GM19035 (cell line): ENCODE measurements around the gene RGS6.

Experiments
- ATAC-seq: cut with Tn5 transposase; IDR thresholded peaks from one replicate; pipeline ENCODE4 v1.9.1; 2021; ENCODE audit not compliant: unreplicated experiment

The RGS6 gene

GRCh38 chr14:72563676-72564075, 631.4 kb downstream of the RGS6 start:
- no peak for ATAC-seq

GRCh38 chr14:72565149-72565559, 632.9 kb downstream of the RGS6 start:
- no peak for ATAC-seq

GRCh38 chr14:72565917-72566316, 633.7 kb downstream of the RGS6 start:
- ATAC-seq = no peak

- ATAC-seq = no peak
Measured at GRCh38 chr14:72567226-72567625, 635.0 kb downstream of the RGS6 start.

- no peak for ATAC-seq
Measured at GRCh38 chr14:72568296-72568992, 636.2 kb downstream of the RGS6 start.

DNA sequence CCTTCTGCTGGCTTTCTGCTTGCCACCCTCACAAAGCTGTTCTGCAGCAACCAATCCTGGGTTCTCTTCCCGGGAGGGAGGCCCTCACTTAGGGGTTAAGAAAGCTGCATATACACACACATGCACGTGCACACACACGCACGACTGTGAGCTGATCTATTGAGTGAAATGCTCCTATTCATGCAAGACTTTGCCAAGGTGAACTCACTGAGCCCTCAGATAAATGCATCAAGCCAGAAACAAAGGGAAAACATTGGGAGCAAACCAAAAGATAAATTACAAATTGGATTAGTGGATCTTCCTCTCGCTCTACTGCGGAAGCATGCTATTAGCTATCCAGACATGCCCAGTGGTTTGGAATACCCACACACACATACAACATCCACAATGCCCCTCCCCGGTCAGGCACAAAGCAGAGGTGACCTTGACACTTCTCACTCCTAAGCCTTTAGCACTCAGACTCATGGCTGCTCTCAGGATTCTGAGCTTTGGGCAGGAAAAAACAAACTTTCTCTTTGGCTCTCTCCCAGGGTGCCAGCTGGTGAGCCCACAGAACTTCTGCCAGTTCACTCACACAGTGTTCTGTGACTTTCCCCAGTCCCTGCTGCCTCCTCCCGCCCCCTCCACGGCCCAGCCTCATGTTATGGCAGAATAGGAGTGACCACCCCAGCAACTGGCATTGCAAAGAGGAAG, 641.6 kb downstream of the RGS6 start:
- no peak for ATAC-seq

DNA sequence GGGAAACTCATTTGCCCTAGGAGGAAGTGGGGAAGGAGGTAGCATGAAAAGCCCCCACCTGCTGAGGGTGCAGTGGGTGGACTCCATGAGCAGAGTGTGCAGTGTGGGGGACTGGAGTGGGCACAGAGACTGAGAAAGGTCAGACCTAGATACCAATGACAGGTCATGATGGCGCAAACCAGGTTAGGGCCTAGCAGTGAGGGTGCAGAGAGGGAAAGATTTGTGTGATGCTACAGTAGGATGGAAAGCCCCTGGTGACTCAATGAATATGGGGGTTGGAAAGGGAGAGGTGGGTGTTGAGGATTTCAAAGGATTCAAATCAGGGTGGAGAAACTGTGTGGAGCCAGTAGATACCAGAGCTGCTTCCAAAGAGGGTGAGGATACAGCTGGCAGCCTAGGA, 642.5 kb downstream of the RGS6 start:
- ATAC-seq = no peak

DNA sequence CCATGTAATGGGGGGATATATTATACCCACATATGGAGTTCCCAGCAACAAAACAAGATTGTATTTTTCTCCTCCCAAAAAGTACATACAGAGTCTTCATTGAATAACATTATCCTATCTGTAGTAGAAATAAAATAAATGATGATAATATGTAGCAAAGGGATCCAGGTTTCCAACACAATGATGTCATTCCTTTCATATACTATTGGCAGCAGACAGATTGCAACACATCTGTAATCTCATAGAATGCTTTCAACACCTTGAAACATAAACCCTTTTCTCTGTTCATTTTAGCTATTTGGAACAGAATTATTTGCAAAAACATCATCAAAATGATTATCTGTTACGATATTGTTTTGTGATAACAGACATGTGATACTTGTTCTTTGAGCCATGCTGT, 644.0 kb downstream of the RGS6 start:
- no peak for ATAC-seq

- no peak for ATAC-seq
Measured at GRCh38 chr14:72577521-72577920, 645.3 kb downstream of the RGS6 start.

DNA sequence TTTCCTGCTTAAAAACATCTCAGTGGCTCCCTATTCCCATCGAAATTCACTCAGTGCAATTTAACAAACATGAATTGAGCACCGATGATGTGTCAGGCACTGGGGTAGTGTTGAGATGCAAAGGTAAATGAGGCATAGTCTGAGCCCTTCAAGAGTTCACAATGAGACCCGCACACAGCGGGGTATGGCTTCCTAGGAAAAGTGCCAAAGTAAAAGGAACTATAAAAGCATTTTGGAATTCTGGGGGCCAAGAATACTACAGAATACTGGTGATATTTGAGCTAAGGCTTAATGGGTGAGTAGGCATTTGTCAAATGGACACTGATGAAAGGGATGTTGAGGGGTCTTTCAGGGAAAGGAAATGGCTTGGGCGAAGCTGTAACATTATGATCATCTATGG, 646.3 kb downstream of the RGS6 start:
- ATAC-seq = no peak

- no peak for ATAC-seq
Measured at GRCh38 chr14:72582582-72582981, 650.4 kb downstream of the RGS6 start.

GRCh38 chr14:72583316-72584272, 651.4 kb downstream of the RGS6 start:
- ATAC-seq = no peak

- no peak for ATAC-seq
Measured at GRCh38 chr14:72588521-72588920, 656.3 kb downstream of the RGS6 start.

DNA sequence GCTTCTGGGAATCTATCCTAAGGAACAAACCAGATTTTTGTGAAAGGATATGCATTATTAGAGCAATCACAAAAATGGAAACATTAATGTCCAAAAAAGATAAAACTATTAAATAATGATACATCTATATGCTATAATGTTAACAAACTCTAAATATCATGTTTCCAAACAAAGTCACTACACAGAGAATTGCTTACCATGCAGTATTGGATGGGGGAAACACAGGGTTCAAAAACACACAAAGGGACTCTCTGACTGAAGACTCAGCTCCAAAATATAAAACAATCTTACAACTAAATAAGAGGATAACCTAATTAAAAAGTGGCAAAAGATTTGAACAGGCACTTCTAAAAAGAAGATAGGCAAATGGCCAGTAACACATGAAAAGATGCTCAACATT, 657.4 kb downstream of the RGS6 start:
- no peak for ATAC-seq

- no peak for ATAC-seq
Measured at GRCh38 chr14:72590577-72590976, 658.3 kb downstream of the RGS6 start.

- ATAC-seq = no peak
Measured at GRCh38 chr14:72591391-72591790, 659.2 kb downstream of the RGS6 start.

DNA sequence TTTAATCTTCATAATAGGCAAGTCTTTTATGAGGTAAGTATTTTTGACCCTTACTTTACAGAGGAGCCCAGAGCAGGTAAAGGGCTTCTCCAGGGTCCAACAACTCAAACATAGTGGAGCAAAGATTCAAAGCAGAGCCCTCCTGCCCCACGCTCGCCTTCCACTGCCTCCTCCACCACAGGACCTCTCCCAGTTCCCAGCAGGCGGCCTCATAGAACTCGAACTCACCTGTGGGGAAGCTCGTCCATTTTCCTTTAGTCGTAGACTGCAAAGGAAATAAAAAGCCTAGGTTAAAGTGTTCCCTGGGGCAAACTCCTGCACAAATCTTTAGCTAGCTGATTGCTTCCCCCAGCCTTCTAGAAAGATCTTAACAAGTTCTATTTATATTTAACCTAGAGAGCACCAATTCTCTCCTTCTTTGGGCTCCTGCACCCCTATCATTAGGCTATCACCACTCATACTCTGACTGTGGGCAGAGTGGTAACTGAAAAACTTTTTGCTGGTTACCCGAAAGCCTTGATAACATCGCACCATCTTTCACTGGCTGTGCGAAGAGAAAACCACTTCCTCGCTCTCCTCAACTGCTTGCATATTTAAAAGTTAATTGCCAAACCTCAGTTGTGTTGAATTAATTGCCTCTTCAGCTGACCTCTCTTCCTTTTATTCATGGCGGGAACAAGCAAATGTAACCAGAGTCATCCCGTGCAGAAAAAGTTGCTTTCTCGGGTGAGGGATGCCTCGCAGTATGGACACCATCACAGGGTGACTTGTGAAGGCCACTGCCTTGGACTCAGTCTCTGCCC, 662.1 kb downstream of the RGS6 start:
- ATAC-seq = no peak

- no peak for ATAC-seq
Measured at GRCh38 chr14:72595152-72595862, 663.1 kb downstream of the RGS6 start.

DNA sequence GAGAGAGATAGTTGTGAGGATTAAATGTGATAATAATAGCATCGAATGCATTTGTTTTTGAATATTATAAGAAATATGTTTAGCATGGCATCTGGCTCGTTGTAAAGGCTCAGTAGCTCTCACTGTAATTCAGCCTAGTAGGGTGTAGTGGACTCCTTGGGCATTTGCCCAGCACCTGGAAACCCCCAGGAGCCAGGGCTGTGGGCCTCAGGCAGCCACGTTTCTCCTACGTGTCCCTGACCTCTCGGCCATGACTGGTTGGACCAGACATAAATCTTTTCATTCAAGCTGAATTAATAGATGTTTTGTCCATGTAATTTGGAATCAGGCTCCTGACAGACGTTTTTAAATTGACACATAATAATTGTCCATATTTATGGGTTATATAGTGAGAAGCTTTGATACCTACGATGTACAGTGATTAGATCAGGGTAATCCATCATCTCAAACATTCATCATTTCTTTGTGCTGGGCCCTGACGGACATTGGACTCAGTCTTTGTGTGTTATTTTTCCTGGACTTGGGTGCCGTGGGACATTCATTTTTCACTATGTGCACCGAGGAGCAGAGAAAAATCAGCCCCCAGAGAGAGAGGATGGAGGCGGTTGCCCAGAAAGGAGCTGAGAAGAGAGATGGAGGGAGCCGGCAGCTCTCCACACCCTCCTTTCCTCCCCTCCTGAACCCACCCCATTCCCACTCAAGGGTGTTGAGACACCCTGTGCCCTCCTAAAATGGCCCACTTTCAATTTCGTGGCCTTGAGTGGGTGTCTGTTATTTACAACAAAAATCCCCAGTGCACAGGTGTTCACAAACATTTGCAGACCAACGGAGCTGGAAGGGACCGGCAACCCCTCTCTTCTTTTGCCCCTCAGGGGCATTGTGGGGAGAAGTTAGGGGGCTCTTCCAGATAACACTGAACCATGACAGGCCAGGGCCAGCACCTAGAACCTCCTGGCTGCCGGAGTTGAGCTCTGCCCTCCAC, 665.3 kb downstream of the RGS6 start:
- no peak for ATAC-seq
